Measurements from ENCODE around the gene FKBP10. TPM values are rescaled to one million over a fixed set of nuclear protein-coding genes. Genes with fewer than 3 reads are reported as not detected.

Gene FKBP10
- total and polyA plus RNA-seq, 9 of the 15 experiments (the other 6 are each of a cell fraction or from before 2014, with no cell fraction given): 0.03 to 3.0 (median 1.4) TPM; not detected in 1

DNA sequence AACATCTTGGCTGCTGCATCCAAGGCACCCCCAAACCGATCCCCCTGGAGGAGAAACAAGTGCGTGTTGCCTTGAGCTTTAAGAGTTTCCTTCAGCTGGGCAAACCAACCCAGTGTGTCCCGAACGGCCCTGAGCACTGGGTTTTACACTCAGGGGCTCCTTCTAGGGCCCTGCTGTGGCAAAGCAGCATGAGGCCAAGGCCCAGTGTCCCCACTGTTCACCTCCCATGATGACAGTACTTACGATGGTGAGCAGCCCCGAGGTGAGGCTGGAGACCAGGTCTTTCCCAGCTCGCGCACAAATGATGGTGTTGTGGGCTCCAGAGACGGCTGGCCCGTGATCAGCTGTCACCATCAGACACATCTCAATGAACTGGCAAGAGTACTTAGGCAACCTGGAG, 59.0 kb downstream of the FKBP10 start:
- no peak for FAIRE-seq
- intact Hi-C loops (cut with micrococcal nuclease) (no loop called here), in situ Hi-C loops (cut with MboI) (no loop called here)
- Histone ChIP-seq H3K4me2 (ENCODE audit: insufficient read depth, low read length) (no peak overlapping the region), H3K4me3 (no peak overlapping the region), H3K9ac (ENCODE audit: insufficient read depth in 1 of 2, low read depth in 2 of 2, low read length in 2 of 2) (0 out of 4 replicates have a peak overlapping the region, but pooled peaks of 1 of the 2 experiments have one; percentile 60), H3K79me2 (ENCODE audit: control insufficient read depth, insufficient read depth, low read length) (no peaks in the 10 kb centered on the region), H3K36me3 (ENCODE audit: control insufficient read depth, insufficient read depth, low read length) (peaks cover 74% of the 10 kb centered on the region), H3K4me1 (replicated peaks in 1 of 2; ENCODE audit: control insufficient read depth in 2 of 2, insufficient read depth in 2 of 2, low read length in 2 of 2) (peaks cover 0 to 11% of the 10 kb centered on the region in 2 experiments; a peak in 3 of 5 replicates), H3K9me1 (ENCODE audit: control insufficient read depth, insufficient read depth, low read length) (peaks cover 4% of the 10 kb centered on the region), H3K27ac (ENCODE audit: extremely low read depth, low read depth, low read length) (no peak overlapping the region), H2AFZ (ENCODE audit: low read depth, low read length) (no peak overlapping the region), H4K20me1 (replicated peaks; ENCODE audit: control insufficient read depth, insufficient read depth, low read length) (no peaks in the 10 kb centered on the region), H3K27me3 (ENCODE audit: control insufficient read depth in 2 of 2, insufficient read depth in 2 of 2, low read length in 2 of 2) (no peaks in the 10 kb centered on the region), H3K9me3 (replicated peaks; ENCODE audit: control insufficient read depth, insufficient read depth, low read depth, low read length) (no peaks in the 10 kb centered on the region)
- no TSS peak for BruUV-seq (replicated peaks)
- POLR2A ChIA-PET: no interaction called here
- TF ChIP-seq, protein P1, sequence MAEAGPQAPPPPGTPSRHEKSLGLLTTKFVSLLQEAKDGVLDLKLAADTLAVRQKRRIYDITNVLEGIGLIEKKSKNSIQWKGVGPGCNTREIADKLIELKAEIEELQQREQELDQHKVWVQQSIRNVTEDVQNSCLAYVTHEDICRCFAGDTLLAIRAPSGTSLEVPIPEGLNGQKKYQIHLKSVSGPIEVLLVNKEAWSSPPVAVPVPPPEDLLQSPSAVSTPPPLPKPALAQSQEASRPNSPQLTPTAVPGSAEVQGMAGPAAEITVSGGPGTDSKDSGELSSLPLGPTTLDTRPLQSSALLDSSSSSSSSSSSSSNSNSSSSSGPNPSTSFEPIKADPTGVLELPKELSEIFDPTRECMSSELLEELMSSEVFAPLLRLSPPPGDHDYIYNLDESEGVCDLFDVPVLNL (CRISPR knock-in tag; IDR thresholded peaks at IDR 0.05; ENCODE audit: low read depth): no peak
- no peak for TF ChIP-seq XRCC5 (IDR thresholded peaks at IDR 0.05; ENCODE audit: low read depth, low read length)
- no peak for TF ChIP-seq EZH2 (IDR thresholded peaks at IDR 0.05; ENCODE audit: borderline replicate concordance, low read depth, low read length)
- TF ChIP-seq ARID3A (IDR thresholded peaks at IDR 0.05; ENCODE audit: borderline replicate concordance, low read depth, low read length): no peak
- TF ChIP-seq ZNF57 (CRISPR knock-in tag; IDR thresholded peaks at IDR 0.05): no peak
- TF ChIP-seq ZNF24 (IDR thresholded peaks at IDR 0.05): no peak
- no peak for TF ChIP-seq SNIP1 (IDR thresholded peaks at IDR 0.05; ENCODE audit: low read depth)
- CTCF ChIA-PET (ENCODE audit: low intra/inter-chr PET ratio): no interaction called here
- 88% methylated on average over 10 of the region's 10 CpGs for WGBS (ENCODE audit: insufficient coverage, low coverage, missing lambda C conversion rate)
- no peak for ATAC-seq
- DNase-seq (ENCODE audit: extremely low read depth in 1 of 4, low spot score in 3 of 4): no peak

Small RNAs within 50 kb of the gene (small RNA-seq; reads per million reads assigned to genes)
- gene AC125257.2: not detected

Other genes starting within 250 kb of the FKBP10 start
Only the 7 nearest of the 18 such genes appear.
- gene GAST, start 100.7 kb upstream of the FKBP10 start, total RNA-seq (2014; rRNA removed): not detected in 2 replicates
- gene GAST, start 100.7 kb upstream of the FKBP10 start, total RNA-seq (2014; rRNA removed; fragmentation: Illumina TruSeq; extraction: Trizol): not detected in 2 replicates
- not detected in 2 replicates for gene GAST, start 100.7 kb upstream of the FKBP10 start, total RNA-seq (2015; rRNA removed; fragmentation: Illumina TruSeq; extraction: Trizol)
- gene GAST, start 100.7 kb upstream of the FKBP10 start, total RNA-seq (2021): not detected in 2 replicates
- not detected in 2 replicates for gene GAST, start 100.7 kb upstream of the FKBP10 start, polyA plus RNA-seq (2011; rRNA removed)
- gene GAST, start 100.7 kb upstream of the FKBP10 start, polyA plus RNA-seq (2014; fragmentation: Illumina TruSeq; extraction: Trizol): not detected in 2 replicates
- not detected for gene GAST, start 100.7 kb upstream of the FKBP10 start, polyA plus RNA-seq (2014; fragmentation: Nextera tagmentation; extraction: Ambion mirVana)
- gene GAST, start 100.7 kb upstream of the FKBP10 start, polyA plus RNA-seq (2014; rRNA removed): not detected in 2 replicates
- gene HAP1, start 78.4 kb upstream of the FKBP10 start, total RNA-seq (2014; rRNA removed): under 0.01 TPM in 1 of 2 replicates, not detected in the other
- not detected in 2 replicates for gene HAP1, start 78.4 kb upstream of the FKBP10 start, total RNA-seq (2014; rRNA removed; fragmentation: Illumina TruSeq; extraction: Trizol)
- 0.04 TPM in 1 of 2 replicates, not detected in the other for gene HAP1, start 78.4 kb upstream of the FKBP10 start, total RNA-seq (2015; rRNA removed; fragmentation: Illumina TruSeq; extraction: Trizol)
- gene HAP1, start 78.4 kb upstream of the FKBP10 start, total RNA-seq (2021): 0.09 TPM in 1 of 2 replicates, not detected in the other
- not detected in 2 replicates for gene HAP1, start 78.4 kb upstream of the FKBP10 start, polyA plus RNA-seq (2011; rRNA removed)
- not detected in 2 replicates for gene HAP1, start 78.4 kb upstream of the FKBP10 start, polyA plus RNA-seq (2014; fragmentation: Illumina TruSeq; extraction: Trizol)
- not detected for gene HAP1, start 78.4 kb upstream of the FKBP10 start, polyA plus RNA-seq (2014; fragmentation: Nextera tagmentation; extraction: Ambion mirVana)
- not detected in 2 replicates for gene HAP1, start 78.4 kb upstream of the FKBP10 start, polyA plus RNA-seq (2014; rRNA removed)
- gene JUP, start 26.3 kb upstream of the FKBP10 start, total RNA-seq (2014; rRNA removed): 99.9 and 129 TPM in 2 replicates
- 14.3 and 17.9 TPM in 2 replicates for gene JUP, start 26.3 kb upstream of the FKBP10 start, total RNA-seq (2014; rRNA removed; fragmentation: Illumina TruSeq; extraction: Trizol)
- 31.2 and 38.5 TPM in 2 replicates for gene JUP, start 26.3 kb upstream of the FKBP10 start, total RNA-seq (2015; rRNA removed; fragmentation: Illumina TruSeq; extraction: Trizol)
- 166 and 177 TPM in 2 replicates for gene JUP, start 26.3 kb upstream of the FKBP10 start, total RNA-seq (2021)
- 9.0 and 26.7 TPM in 2 replicates for gene JUP, start 26.3 kb upstream of the FKBP10 start, polyA plus RNA-seq (2011; rRNA removed)
- 84.1 and 134 TPM in 2 replicates for gene JUP, start 26.3 kb upstream of the FKBP10 start, polyA plus RNA-seq (2014; fragmentation: Illumina TruSeq; extraction: Trizol)
- gene JUP, start 26.3 kb upstream of the FKBP10 start, polyA plus RNA-seq (2014; fragmentation: Nextera tagmentation; extraction: Ambion mirVana): 1 to 10 TPM; 6.4 to 8.2 TPM
- gene JUP, start 26.3 kb upstream of the FKBP10 start, polyA plus RNA-seq (2014; rRNA removed): 53.6 and 70.3 TPM in 2 replicates
- gene P3H4, start 1.1 kb upstream of the FKBP10 start, total RNA-seq (2014; rRNA removed): 2.4 and 3.0 TPM in 2 replicates
- 0.26 and 0.69 TPM in 2 replicates for gene P3H4, start 1.1 kb upstream of the FKBP10 start, total RNA-seq (2014; rRNA removed; fragmentation: Illumina TruSeq; extraction: Trizol)
- 1.5 and 1.9 TPM in 2 replicates for gene P3H4, start 1.1 kb upstream of the FKBP10 start, total RNA-seq (2015; rRNA removed; fragmentation: Illumina TruSeq; extraction: Trizol)
- gene P3H4, start 1.1 kb upstream of the FKBP10 start, total RNA-seq (2021): 1.9 and 2.4 TPM in 2 replicates
- gene P3H4, start 1.1 kb upstream of the FKBP10 start, polyA plus RNA-seq (2011; rRNA removed): 1.0 and 1.2 TPM in 2 replicates
- 0.95 and 1.00 TPM in 2 replicates for gene P3H4, start 1.1 kb upstream of the FKBP10 start, polyA plus RNA-seq (2014; fragmentation: Illumina TruSeq; extraction: Trizol)
- under 1 TPM; 0.10 to 0.39 TPM for gene P3H4, start 1.1 kb upstream of the FKBP10 start, polyA plus RNA-seq (2014; fragmentation: Nextera tagmentation; extraction: Ambion mirVana)
- 3.3 and 3.7 TPM in 2 replicates for gene P3H4, start 1.1 kb upstream of the FKBP10 start, polyA plus RNA-seq (2014; rRNA removed)
- 91.7 and 116 TPM in 2 replicates for gene NT5C3B, start 23.2 kb downstream of the FKBP10 start, total RNA-seq (2014; rRNA removed)
- 85.0 and 90.4 TPM in 2 replicates for gene NT5C3B, start 23.2 kb downstream of the FKBP10 start, total RNA-seq (2014; rRNA removed; fragmentation: Illumina TruSeq; extraction: Trizol)
- gene NT5C3B, start 23.2 kb downstream of the FKBP10 start, total RNA-seq (2015; rRNA removed; fragmentation: Illumina TruSeq; extraction: Trizol): 72.2 and 74.5 TPM in 2 replicates
- gene NT5C3B, start 23.2 kb downstream of the FKBP10 start, total RNA-seq (2021): 80.6 and 82.6 TPM in 2 replicates
- 89.5 and 166 TPM in 2 replicates for gene NT5C3B, start 23.2 kb downstream of the FKBP10 start, polyA plus RNA-seq (2011; rRNA removed)
- 119 and 127 TPM in 2 replicates for gene NT5C3B, start 23.2 kb downstream of the FKBP10 start, polyA plus RNA-seq (2014; fragmentation: Illumina TruSeq; extraction: Trizol)
- 10 to 100 TPM in 1 of 2 experiments, 1 to 10 TPM in 1; 2.0 to 10.8 TPM for gene NT5C3B, start 23.2 kb downstream of the FKBP10 start, polyA plus RNA-seq (2014; fragmentation: Nextera tagmentation; extraction: Ambion mirVana)
- 96.7 and 98.3 TPM in 2 replicates for gene NT5C3B, start 23.2 kb downstream of the FKBP10 start, polyA plus RNA-seq (2014; rRNA removed)
- gene KLHL10, start 24.8 kb downstream of the FKBP10 start, total RNA-seq (2014; rRNA removed): not detected in 2 replicates
- gene KLHL10, start 24.8 kb downstream of the FKBP10 start, total RNA-seq (2014; rRNA removed; fragmentation: Illumina TruSeq; extraction: Trizol): not detected in 2 replicates
- gene KLHL10, start 24.8 kb downstream of the FKBP10 start, total RNA-seq (2015; rRNA removed; fragmentation: Illumina TruSeq; extraction: Trizol): not detected in 2 replicates
- gene KLHL10, start 24.8 kb downstream of the FKBP10 start, total RNA-seq (2021): not detected in 2 replicates
- 0.30 and 0.56 TPM in 2 replicates for gene KLHL10, start 24.8 kb downstream of the FKBP10 start, polyA plus RNA-seq (2011; rRNA removed)
- 0.07 TPM in 1 of 2 replicates, not detected in the other for gene KLHL10, start 24.8 kb downstream of the FKBP10 start, polyA plus RNA-seq (2014; fragmentation: Illumina TruSeq; extraction: Trizol)
- under 1 TPM; 0.06 to 0.17 TPM for gene KLHL10, start 24.8 kb downstream of the FKBP10 start, polyA plus RNA-seq (2014; fragmentation: Nextera tagmentation; extraction: Ambion mirVana)
- gene KLHL10, start 24.8 kb downstream of the FKBP10 start, polyA plus RNA-seq (2014; rRNA removed): not detected in 2 replicates
- 15.8 and 16.0 TPM in 2 replicates for gene KLHL11, start 52.4 kb downstream of the FKBP10 start, total RNA-seq (2014; rRNA removed)
- 14.8 and 17.4 TPM in 2 replicates for gene KLHL11, start 52.4 kb downstream of the FKBP10 start, total RNA-seq (2014; rRNA removed; fragmentation: Illumina TruSeq; extraction: Trizol)
- gene KLHL11, start 52.4 kb downstream of the FKBP10 start, total RNA-seq (2015; rRNA removed; fragmentation: Illumina TruSeq; extraction: Trizol): 16.8 and 17.0 TPM in 2 replicates
- gene KLHL11, start 52.4 kb downstream of the FKBP10 start, total RNA-seq (2021): 12.4 and 13.8 TPM in 2 replicates
- 6.1 and 10.3 TPM in 2 replicates for gene KLHL11, start 52.4 kb downstream of the FKBP10 start, polyA plus RNA-seq (2011; rRNA removed)
- gene KLHL11, start 52.4 kb downstream of the FKBP10 start, polyA plus RNA-seq (2014; fragmentation: Illumina TruSeq; extraction: Trizol): 3.0 and 3.5 TPM in 2 replicates
- gene KLHL11, start 52.4 kb downstream of the FKBP10 start, polyA plus RNA-seq (2014; fragmentation: Nextera tagmentation; extraction: Ambion mirVana): under 1 TPM; 0.20 to 0.28 TPM
- 5.0 and 5.2 TPM in 2 replicates for gene KLHL11, start 52.4 kb downstream of the FKBP10 start, polyA plus RNA-seq (2014; rRNA removed)

Data from K562 (cell line).